ENCODE results near the gene POMZP3.
"Not testable (repeated sequence)": the region's sequence is repeated elsewhere in the genome, so short reads cannot be mapped to it uniquely, and the experiment has no call there.

The POMZP3 gene

GRCh38 chr7:76586585-76587315 is 40.3 kb downstream of the POMZP3 start:
- DNase-seq, result not testable (repeated sequence)

GRCh38 chr7:76583636-76584281 is 43.3 kb downstream of the POMZP3 start:
- DNase-seq, result peak; percentile 25

GRCh38 chr7:76582848-76583631 is 44.0 kb downstream of the POMZP3 start:
- DNase-seq, result peak; percentile 29

- DNase-seq, result not testable (repeated sequence)
Observed at GRCh38 chr7:76575919-76576655, 51.0 kb downstream of the POMZP3 start.

- DNase-seq, result not testable (repeated sequence)
Observed at GRCh38 chr7:76575431-76575830, 51.6 kb downstream of the POMZP3 start.

- DNase-seq, result not testable (repeated sequence)
Observed at GRCh38 chr7:76572296-76572695, 54.8 kb downstream of the POMZP3 start.

- DNase-seq, result not testable (repeated sequence)
Observed at GRCh38 chr7:76570324-76570775, 56.7 kb downstream of the POMZP3 start.

- not testable (repeated sequence) for DNase-seq
Observed at GRCh38 chr7:76568742-76569141, 58.3 kb downstream of the POMZP3 start.

GRCh38 chr7:76567753-76568152 is 59.3 kb downstream of the POMZP3 start:
- DNase-seq, result not testable (repeated sequence)

- not testable (repeated sequence) for DNase-seq
Observed at GRCh38 chr7:76567311-76567710, 59.8 kb downstream of the POMZP3 start.

- not testable (repeated sequence) for DNase-seq
Observed at GRCh38 chr7:76565001-76565400, 62.1 kb downstream of the POMZP3 start.

- not testable (repeated sequence) for DNase-seq
Observed at GRCh38 chr7:76561342-76561741, 65.7 kb downstream of the POMZP3 start.

- not testable (repeated sequence) for DNase-seq
Observed at GRCh38 chr7:76560157-76560556, 66.9 kb downstream of the POMZP3 start.

All from eye (tissue), 1 donor.